GM21737 (cell line): ENCODE measurements around the gene UAP1L1.

Experiments
- ATAC-seq: cut with Tn5 transposase; IDR thresholded peaks from one replicate; pipeline ENCODE4 v1.9.1; 2021; ENCODE audit warnings: mild to moderate bottlenecking, moderate library complexity; ENCODE audit not compliant: unreplicated experiment

The UAP1L1 gene

GRCh38 chr9:137041124-137041523 lies 36.2 kb upstream of the UAP1L1 start:
- ATAC-seq: no peak

- no peak for ATAC-seq
Observed at GRCh38 chr9:137042751-137043727, 34.3 kb upstream of the UAP1L1 start.

GRCh38 chr9:137044037-137044436 lies 33.3 kb upstream of the UAP1L1 start:
- ATAC-seq: no peak

DNA sequence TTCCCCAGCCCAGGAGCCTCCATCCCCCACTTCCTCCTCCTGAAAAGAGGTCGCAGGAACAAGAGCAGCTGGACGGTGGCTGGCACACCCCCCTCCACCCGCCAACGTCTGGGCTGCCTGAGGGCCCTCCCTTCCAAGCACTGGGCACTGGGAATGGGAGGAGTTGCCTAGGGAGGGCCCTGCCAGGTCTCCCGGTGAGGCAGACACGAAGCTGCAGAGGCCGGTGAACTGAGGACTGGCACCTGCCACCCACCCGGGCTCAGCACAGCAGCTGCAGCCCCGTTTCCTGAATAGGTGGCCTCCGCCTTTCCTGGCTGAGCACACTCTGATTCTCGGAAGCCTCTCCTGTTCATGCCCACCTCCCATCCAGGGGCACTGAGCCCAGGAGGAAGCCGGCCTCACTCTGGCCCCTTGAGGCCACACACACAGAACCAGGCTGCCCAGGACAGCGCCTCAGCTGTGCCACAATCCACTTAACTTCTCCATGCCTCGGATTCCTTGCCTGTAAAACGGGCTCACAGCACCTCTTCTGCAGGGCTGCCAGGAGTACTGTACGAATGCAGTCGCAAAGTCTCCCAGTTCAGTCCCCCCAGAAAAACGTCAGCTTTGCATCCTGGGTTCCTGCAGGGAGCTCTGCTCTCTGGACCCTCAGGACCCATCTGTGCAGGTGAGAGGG lies 32.7 kb upstream of the UAP1L1 start:
- ATAC-seq: no peak

DNA sequence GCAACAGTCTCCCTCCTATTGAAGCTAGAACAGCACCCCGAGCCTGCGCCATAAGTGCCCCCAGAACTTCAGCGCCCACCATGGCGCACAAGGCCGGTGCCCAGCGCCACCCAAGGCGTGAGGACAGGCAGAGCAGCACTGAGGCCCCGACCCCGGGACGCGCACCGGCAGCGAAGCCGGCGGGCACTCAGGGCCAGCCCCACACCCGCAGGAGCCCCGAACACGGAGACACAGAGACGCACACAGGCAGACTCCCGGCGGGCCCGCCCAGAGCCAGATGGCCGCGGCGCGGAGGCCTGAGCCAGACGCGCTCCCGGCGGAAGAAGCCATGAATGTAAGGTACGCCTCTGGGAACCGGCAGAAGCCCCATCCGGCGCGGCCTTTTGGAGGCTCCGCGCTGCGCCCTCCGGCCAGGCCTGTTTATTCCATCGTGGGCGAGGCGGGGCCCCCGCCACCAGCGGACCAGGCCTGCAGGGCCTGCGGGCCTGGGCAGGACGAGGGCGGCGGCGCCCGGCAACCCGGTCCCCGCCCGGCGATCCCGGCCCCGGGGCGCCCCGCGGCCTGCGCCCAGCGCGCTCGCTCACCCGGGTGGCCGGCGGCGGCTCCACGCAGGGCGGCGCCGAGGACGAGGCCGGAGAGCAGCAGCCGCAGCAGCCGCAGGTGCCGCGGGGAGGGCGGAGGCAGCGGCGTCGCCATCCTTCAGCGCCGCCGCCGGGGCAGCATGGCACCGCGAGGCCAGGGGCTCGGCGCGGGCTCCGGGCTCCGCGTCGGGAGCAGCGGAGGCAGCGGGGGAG lies 31.8 kb upstream of the UAP1L1 start:
- ATAC-seq: no peak

- ATAC-seq: no peak
Observed at GRCh38 chr9:137046088-137046787, 31.1 kb upstream of the UAP1L1 start, which contains the start of gene NPDC1. NPDC1 (minus strand) TSS chr9:137046177; CDS start chr9:137045989, 188 bp downstream.

- ATAC-seq: no peak
Observed at GRCh38 chr9:137048655-137049543, 28.4 kb upstream of the UAP1L1 start.

DNA sequence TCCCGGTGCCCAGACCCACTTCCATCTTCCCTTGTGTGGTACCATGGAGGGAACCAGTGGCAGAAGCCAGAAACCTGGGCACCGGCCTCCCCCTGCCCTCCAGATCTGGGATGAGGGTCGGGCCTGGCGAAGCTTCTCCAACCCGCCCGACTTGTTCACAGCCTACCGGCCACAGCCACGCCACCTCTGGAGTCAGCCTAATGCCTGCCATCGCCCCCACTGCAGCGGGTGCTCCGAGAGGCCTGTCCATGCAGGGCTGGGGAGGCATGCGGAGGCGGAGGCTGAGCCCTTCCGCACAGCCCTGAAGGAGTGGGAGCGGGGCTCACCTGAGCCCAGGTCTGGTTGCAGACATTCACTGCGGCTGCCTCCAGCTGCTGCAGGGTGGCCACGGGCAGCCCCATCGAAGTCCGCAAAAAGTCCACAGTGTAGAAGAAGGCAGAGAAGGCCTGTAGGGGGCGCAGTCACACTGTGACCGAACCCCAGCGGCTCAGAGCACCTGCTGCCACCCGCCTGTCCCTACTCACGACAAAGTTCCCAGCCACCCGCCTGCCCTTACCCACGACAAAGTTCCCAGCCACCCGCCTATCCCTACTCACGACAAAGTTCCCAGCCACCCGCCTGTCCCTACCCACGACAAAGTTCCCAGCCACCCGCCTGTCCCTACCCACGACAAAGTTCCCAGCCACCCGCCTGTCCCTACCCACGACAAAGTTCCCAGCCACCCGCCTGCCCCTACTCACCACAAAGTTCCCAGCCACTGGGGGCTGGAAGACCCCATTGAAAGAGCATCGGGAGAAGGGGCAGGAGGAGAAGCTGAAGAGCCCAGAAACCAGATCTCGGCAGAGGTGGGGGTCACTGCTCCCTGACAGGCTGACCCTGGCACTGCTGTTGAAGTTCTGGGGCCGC lies 27.5 kb upstream of the UAP1L1 start:
- ATAC-seq: no peak

- ATAC-seq: no peak
Observed at GRCh38 chr9:137050570-137050969, 26.7 kb upstream of the UAP1L1 start.

DNA sequence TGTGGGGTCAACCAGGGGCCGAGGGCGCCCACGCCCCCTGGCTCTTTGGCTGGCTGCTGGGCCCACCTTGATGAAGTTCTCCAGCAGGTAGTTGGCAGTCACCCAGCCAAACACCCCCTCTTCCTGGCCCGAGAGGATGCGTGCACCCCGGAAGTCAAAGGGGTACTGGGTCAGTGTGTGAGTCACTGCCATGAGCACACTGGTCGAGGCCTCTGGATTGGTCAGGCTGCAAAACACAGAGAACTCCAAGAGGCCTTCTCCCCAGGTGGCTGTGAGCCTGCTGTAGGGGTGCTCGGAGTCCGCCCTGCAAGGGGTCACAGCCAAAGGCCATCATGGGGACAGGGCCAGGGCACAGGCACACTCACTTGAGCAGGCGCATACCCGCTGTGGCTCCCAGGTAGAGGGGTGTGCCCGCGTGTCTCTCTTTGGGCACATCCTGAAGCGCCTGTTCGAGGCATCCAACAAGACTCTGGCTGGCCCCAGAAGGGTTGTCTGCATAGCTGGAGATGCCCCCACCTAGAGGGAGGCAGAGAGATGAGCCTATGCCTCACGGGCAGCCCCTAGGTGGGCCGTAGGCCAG lies 26.1 kb upstream of the UAP1L1 start:
- ATAC-seq: no peak

DNA sequence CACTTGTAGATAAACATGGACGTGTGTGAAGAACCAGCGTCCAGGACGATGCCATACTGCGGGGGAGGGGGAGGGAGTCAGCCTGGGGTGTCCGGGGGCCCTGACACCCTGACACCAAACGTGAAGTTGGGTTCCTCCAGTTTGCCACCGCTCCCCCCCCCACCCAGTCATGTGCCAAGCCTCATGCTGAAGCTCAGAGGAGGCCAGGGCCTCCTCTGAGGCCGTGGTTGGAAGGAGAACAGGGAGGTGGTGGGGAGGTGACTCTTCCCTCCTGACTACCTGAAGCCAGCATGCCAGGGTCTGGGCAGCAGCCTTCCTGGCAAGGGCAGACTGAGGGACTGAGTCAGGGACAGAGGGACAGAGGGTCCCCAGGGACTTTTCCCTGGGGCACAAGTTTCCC lies 25.0 kb upstream of the UAP1L1 start:
- no peak for ATAC-seq

DNA sequence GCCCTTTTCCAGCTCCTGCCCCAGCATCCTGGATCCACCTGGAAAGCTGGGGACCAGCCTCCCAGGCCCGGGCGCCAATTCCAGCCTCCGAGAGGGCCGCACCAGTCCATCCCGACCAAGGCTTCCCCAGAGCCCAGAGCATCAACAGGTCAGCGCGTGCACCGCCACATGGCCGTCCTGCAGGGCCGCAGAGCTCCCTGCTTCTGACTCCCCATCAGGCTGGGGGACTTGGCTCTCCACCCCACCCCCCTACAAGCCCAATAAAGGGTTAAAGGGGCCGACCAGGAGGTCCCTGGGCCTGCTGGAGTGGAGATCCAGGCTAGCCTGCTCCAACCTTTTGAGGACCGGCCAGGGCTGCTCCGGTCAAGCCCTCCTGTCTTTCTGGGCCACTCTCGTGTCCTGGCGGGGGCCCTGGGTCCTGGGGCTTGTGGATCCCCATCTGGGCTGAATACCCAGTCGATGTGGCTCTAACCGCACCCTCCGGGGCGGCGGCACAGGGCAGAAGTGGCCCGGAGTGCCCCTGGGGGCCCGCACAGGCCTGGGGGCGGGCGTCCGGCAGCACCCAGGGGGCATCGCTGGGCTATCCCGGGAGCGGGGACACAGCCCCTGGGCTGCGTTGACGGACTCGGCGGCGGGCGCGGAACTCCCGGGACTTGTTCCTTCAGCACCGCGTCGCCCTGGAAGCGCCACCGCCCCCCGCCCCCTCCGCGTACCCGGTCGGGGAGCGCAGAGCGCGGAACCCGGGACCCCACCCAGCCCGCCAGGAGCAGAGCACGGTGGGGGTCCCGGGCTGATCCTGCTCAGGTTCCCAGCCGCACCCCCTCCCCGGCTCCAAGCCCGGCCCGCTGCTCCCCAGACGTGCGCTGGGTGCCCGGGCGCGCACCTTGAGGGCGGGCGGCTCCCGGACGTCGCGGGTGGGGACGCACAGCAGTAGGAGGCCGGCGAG lies 24.0 kb upstream of the UAP1L1 start:
- ATAC-seq: no peak

GRCh38 chr9:137053944-137054931 lies 23.1 kb upstream of the UAP1L1 start, which contains the start of gene ENTPD2:
ENTPD2 (minus strand) TSS chr9:137054061; CDS start chr9:137053997, 64 bp downstream.
- ATAC-seq: no peak

DNA sequence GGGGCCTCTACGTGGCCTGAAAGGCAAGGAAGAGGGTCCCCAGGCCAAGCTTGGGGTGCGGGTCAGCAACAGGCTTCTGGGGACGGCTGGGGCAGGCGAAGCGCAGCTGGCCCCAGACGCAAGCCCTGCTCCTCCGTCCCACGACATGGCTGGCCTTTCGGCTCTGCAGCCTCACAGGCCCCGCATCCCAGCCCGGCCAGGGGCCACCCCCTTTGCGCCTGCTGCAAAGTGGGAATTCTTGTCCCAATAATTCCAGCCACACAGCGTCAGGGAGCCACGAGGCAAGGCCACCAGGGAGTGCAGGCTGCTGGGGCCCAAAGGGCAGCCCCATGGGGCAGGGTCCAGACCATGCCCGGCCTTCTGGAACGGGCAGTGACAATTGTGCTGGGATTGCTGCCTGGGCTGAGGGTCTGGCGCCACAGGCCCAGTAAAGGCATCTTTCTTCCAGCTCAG lies 22.4 kb upstream of the UAP1L1 start:
- ATAC-seq: no peak
